GM23338 (cell line): ENCODE results near the gene ABAT. TPM values are rescaled to one million over a fixed set of nuclear protein-coding genes. Genes with fewer than 3 reads are reported as not detected.

Source experiments
- ATAC-seq: fragments of 200-7000 bp; cut with Tn5 transposase; 3 replicates; pipeline ENCODE4 v1.9.1; 2020
- DNase-seq: peaks from one replicate; pipeline ENCODE4 v3.0.0-alpha.2; 2015; ENCODE audit warnings: low spot score
- H2AFZ ChIP-seq: fragments of 200-600 bp; sonication (generic); 2 replicates; pipeline ENCODE4 v1.8.0; 2016; ENCODE audit warnings: antibody characterized with exemption, mild to moderate bottlenecking, moderate library complexity
- H3F3A ChIP-seq: fragments of 200-600 bp; sonication (generic); replicated peaks from 2 replicates; pipeline ENCODE4 v1.8.0; 2017; ENCODE audit warnings: antibody characterized with exemption, mixed run types, low read depth
- H3K27ac ChIP-seq: fragments of 200-600 bp; sonication (generic); 2 replicates; pipeline ENCODE4 v1.6.1; 2016; ENCODE audit warnings: low read depth
- H3K27me3 ChIP-seq: fragments of 200-600 bp; sonication (generic); 2 replicates; pipeline ENCODE4 v1.8.0; 2016; ENCODE audit warnings: mild to moderate bottlenecking, mixed run types, moderate library complexity; ENCODE audit not compliant: insufficient read depth
- H3K36me3 ChIP-seq: fragments of 200-600 bp; sonication (generic); 2 replicates; pipeline ENCODE4 v1.8.0; 2016; ENCODE audit warnings: mild to moderate bottlenecking; ENCODE audit not compliant: insufficient read depth
- H3K4me1 ChIP-seq: fragments of 200-600 bp; sonication (generic); 2 replicates; pipeline ENCODE4 v1.8.0; 2016; ENCODE audit warnings: mild to moderate bottlenecking, moderate library complexity; ENCODE audit not compliant: insufficient read depth
- H3K4me2 ChIP-seq: fragments of 200-600 bp; sonication (generic); 2 replicates; pipeline ENCODE4 v1.7.1; 2017; ENCODE audit warnings: mixed run types
- H3K4me3 ChIP-seq: fragments of 200-600 bp; sonication (generic); 2 replicates; pipeline ENCODE4 v1.6.1; 2016; ENCODE audit warnings: mixed run types
- H3K79me2 ChIP-seq: fragments of 200-600 bp; sonication (generic); replicated peaks from 2 replicates; pipeline ENCODE4 v1.8.0; 2017; ENCODE audit warnings: mild to moderate bottlenecking; ENCODE audit not compliant: insufficient read depth
- H3K9me2 ChIP-seq: fragments of 200-600 bp; sonication (generic); 2 replicates; pipeline ENCODE4 v1.8.0; 2017; ENCODE audit not compliant: insufficient read depth
- H4K20me1 ChIP-seq: fragments of 200-600 bp; sonication (generic); replicated peaks from 2 replicates; pipeline ENCODE4 v1.8.0; 2017; ENCODE audit warnings: mild to moderate bottlenecking; ENCODE audit not compliant: insufficient read depth
- H3K27ac Mint-ChIP-seq: 2 replicates; pipeline ENCODE4 v1.8.0; 2020; ENCODE audit warnings: inconsistent platforms, mild to moderate bottlenecking, moderate library complexity, mixed read lengths
- H3K27me3 Mint-ChIP-seq: 3 replicates; pipeline ENCODE4 v1.8.0; 2022; ENCODE audit warnings: low read depth, mild to moderate bottlenecking, moderate library complexity, mixed read lengths, inconsistent platforms; ENCODE audit not compliant: insufficient read depth, poor library complexity
- H3K36me3 Mint-ChIP-seq: 3 replicates; pipeline ENCODE4 v1.8.0; 2021; ENCODE audit warnings: low read depth, mild to moderate bottlenecking, inconsistent platforms, moderate library complexity, mixed read lengths
- H3K4me1 Mint-ChIP-seq: 3 replicates; pipeline ENCODE4 v1.8.0; 2020; ENCODE audit warnings: mild to moderate bottlenecking, inconsistent platforms, mixed read lengths
- H3K4me3 Mint-ChIP-seq: 3 replicates; pipeline ENCODE4 v1.8.0; 2021; ENCODE audit warnings: moderate library complexity, mild to moderate bottlenecking, inconsistent platforms, mixed read lengths
- H3K9me3 Mint-ChIP-seq: 3 replicates; pipeline ENCODE4 v1.8.0; 2020; ENCODE audit warnings: moderate library complexity, mild to moderate bottlenecking, inconsistent platforms, mixed read lengths
- CREB1 ChIP-seq: fragments of 250-450 bp; sonication (Bioruptor Pico); IDR thresholded peaks from 2 replicates; pipeline ENCODE4 v1.5.0; 2020; ENCODE audit warnings: low read depth, mild to moderate bottlenecking, moderate library complexity
- CTCF ChIP-seq, 2 experiments: fragments of 200-600 bp in 1 of 2; sonication (generic) in 1 of 2; conservative IDR thresholded peaks; 2 replicates each; pipeline versions ENCODE4 v1.5.1 to v1.6.1; 2016 to 2017; ENCODE audit warnings: antibody characterized with exemption in 2 of 2, low read depth in 2 of 2, mild to moderate bottlenecking in 2 of 2, moderate library complexity in 1 of 2
- EZH2 ChIP-seq: fragments of 200-600 bp; sonication (generic); IDR thresholded peaks from one replicate; pipeline ENCODE4 v1.8.0; 2017; ENCODE audit warnings: antibody characterized with exemption, mild to moderate bottlenecking, low read depth; ENCODE audit not compliant: unreplicated experiment
- POLR2AphosphoS5 ChIP-seq: IDR thresholded peaks from 2 replicates; pipeline ENCODE4 v1.6.1; 2016; ENCODE audit warnings: antibody characterized with exemption, low read depth
- REST ChIP-seq: IDR thresholded peaks from one replicate; pipeline ENCODE4 v1.6.1; 2018; ENCODE audit warnings: antibody characterized with exemption; ENCODE audit not compliant: unreplicated experiment
- ZNF331 ChIP-seq: fragments of 250-450 bp; sonication (Bioruptor Pico); IDR thresholded peaks from 2 replicates; pipeline ENCODE4 v1.5.0; 2020; ENCODE audit warnings: low read depth, mild to moderate bottlenecking, moderate library complexity
- ZNF462 ChIP-seq: fragments of 250-450 bp; sonication (Bioruptor Pico); IDR thresholded peaks from 2 replicates; pipeline ENCODE4 v1.5.0; 2020; ENCODE audit warnings: mild to moderate bottlenecking, moderate library complexity
- polyA plus RNA-seq: library from polyadenylated mRNA; unstranded; fragments of >200 nt; fragmentation: Nextera tagmentation; extraction: Ambion mirVana; gene quantifications from 2 replicates; pipeline ENCODE4 v1.2.1, GENCODE V29; 2016
- total RNA-seq: library from RNA; depleted of rRNA; stranded (reverse); fragments of >200 nt; shearing (Covaris generic); gene quantifications from 2 replicates; pipeline ENCODE4 v1.2.3, GENCODE V29; 2014

ABAT gene
- total and polyA plus RNA-seq, 2 experiments from 2014 or later = 4.4 to 8.8 TPM

- TF ChIP-seq ZNF462 = no peak
- TF ChIP-seq ZNF331 = no peak
- TF ChIP-seq CREB1 (CRISPR knock-in tag) = no peak
Measured at GRCh38 chr16:8739151-8739550, 64.7 kb downstream of the ABAT start (continued).

GRCh38 chr16:8739989-8740704 lies 65.7 kb downstream of the ABAT start:
- peaks cover 3% of the 10 kb centered on the region; the same call in 2 of the 3 replicates for H3K4me1 Mint-ChIP-seq
- TF ChIP-seq CTCF (conservative IDR thresholded peaks at IDR 0.05; ENCODE audit: low read depth in 2 of 2) (no peak), EZH2 (no peak), REST (no peak), POLR2AphosphoS5 (no peak)

More at GRCh38 chr16:8739989-8740704, 65.7 kb downstream of the ABAT start:
- no peak for DNase-seq
- H3K9me2 ChIP-seq = no peaks in the 10 kb centered on the region
- peaks cover 7% of the 10 kb centered on the region; the same call in 2 of the 3 replicates for H3K9me3 Mint-ChIP-seq
- peaks cover 9% of the 10 kb centered on the region; the same call in 2 of the 3 replicates for H3K36me3 Mint-ChIP-seq
- H3K4me3 ChIP-seq = no peak overlapping the region
- H3K4me2 ChIP-seq = no peak overlapping the region
- no peak for ATAC-seq
- no peak overlapping the region for H3K4me3 Mint-ChIP-seq
- H3F3A ChIP-seq = no peaks in the 10 kb centered on the region
- no peak overlapping the region for H3K27ac ChIP-seq
- H3K27ac Mint-ChIP-seq = no peak overlapping the region
- H3K36me3 ChIP-seq = no peaks in the 10 kb centered on the region
- no peaks in the 10 kb centered on the region for H3K79me2 ChIP-seq
- H3K4me1 ChIP-seq = no peaks in the 10 kb centered on the region
- H3K27me3 Mint-ChIP-seq = peaks cover 4% of the 10 kb centered on the region
- no peak overlapping the region for H2AFZ ChIP-seq
- no peaks in the 10 kb centered on the region for H3K27me3 ChIP-seq
- H4K20me1 ChIP-seq = no peaks in the 10 kb centered on the region
